Retina (tissue), 1 donor: ENCODE measurements around the gene LLPH.
A peak's percentile ranks its signal among the peaks of the same experiment; 100 is the strongest.

Experiments
- DNase-seq: peaks from one replicate; pipeline ENCODE4 v3.0.0-alpha.2; 2016

Gene LLPH

DNA sequence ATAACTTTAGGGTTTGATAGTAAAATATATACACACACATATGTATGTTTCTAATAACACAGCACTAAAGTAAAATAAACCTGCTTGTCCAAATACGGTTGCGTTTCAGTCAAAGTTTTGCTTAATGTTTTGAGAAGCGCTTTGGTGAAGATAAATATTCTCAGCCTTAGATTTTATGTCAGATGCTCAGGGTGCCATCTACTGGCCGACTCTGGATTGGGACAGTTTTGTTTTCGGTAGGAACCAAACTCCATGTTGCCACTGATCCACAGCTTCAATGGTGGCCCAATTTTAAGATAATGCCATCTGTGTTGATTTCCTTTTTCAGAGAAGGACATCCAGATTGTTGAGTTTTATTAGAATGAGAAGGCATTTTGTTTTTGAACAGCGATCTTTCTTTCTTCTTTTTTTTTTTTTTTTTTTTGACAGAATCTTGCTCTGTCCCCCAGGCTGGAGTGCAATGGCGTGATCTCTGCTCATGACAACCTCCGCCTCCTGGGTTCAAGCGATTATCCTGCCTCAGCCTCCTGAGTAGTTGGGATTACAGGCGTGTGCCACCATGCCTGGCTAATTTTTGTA is 43.1 kb downstream of the LLPH start:
- peak; percentile 70 for DNase-seq

DNA sequence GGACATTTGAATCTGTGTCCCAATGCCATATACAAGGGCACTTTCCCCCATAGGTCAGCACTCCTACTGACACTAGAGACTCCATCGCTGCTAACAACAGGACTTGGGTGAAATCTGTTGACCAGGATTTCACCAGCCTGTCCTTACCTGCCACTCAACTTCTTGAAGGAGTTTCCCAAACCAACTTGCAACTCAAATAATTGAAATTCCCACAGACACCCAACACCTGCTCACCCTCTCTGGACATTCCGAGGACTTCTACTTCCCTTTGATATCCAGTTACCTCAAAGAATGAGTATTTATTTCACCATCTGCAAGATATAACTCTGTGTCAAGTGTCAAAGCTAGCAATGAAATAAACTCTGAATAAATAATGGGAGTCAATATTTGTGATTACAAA is 44.6 kb downstream of the LLPH start:
- DNase-seq, result no peak

DNA sequence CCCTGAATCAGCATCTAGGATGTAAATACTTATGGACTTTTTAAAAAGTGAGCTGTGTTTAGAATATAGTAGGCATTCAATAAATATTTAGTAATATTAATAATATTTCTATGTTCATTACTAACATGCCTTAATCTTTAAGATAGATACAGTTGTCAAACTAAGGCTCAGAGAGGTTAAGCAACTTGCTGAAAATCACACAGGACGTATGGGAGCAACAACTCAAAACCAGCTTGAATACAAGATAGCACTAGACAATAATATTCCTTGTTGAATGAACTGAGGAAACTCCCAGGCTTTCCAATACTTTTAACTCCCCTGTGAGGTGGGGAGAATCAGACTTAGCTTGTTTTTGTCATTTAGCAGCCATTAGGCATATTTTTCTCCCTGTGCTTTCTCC is 45.3 kb downstream of the LLPH start:
- no peak for DNase-seq

DNA sequence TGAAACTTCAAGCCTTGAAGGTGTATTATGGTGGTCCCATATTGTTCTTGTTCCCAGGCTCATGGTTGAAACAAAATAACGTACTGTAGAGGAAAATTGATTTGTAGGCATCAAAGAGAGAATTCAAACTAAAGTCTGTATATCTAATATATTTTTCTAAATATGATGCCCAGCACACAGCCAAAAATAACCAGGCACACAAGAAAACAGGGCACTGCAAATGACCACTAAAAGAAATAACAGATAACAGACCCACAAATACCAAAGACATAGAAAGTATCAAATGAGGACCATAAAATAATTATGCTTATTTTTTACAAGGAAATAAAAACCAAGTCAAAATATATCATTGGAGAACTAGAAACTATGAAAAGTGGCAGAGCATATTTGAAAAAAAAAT is 46.8 kb downstream of the LLPH start:
- no peak for DNase-seq

DNA sequence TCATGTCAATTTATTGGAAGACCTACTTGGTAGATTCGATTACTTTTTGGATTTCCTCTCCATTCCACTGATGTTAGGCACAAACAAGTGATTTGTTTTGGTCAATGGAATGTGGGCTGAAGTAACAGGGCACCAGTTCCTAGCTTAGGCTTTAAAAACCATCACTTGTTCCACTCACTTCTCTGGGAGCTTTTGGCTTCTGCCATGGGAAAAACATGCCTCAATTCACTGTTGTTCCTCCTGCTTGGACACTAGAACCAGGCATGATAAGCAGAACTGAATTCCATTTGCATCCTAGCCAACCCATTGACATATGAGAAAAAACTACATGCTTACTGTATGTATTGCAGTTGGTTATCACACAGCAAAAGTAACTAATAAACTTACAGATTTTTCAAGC is 47.8 kb downstream of the LLPH start:
- DNase-seq, result no peak

DNA sequence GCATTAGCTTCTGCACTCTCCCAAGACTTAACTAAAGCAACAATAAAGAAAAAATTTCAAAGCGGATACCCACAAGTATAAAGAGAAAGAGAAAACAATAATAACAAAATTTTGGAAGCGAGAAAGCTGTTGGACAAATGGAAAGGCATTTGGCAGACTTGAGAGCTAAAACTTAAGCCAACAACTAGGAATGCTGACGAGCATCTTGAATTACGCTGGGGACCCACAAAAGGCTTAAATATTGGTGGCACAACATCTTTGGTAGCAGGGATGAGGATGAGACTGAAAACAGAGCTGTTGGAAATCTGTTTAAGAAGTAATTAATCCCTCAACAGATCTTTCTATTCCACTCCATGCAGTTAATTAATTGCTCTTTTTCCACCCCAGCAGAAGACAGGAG is 49.8 kb downstream of the LLPH start:
- no peak for DNase-seq

DNA sequence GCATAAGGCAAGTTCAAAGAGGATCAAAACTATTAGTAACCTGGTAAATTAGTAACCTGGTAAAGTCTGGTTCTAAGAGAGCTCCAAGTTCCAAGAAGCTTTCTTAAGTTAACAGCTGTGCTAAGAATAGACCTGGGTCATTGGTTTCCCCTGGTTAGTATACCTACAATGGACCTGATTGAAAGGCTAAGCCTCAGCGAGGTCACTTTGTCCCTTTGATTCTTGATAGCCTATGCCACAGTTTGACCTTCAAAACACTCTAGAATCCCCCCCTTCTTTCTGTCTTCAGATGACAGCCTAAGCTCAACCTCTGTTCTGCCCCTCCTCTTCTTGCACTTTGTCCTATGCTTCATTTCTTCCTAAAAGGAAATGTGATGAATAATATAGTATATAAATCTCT is 53.0 kb downstream of the LLPH start:
- no peak for DNase-seq

DNA sequence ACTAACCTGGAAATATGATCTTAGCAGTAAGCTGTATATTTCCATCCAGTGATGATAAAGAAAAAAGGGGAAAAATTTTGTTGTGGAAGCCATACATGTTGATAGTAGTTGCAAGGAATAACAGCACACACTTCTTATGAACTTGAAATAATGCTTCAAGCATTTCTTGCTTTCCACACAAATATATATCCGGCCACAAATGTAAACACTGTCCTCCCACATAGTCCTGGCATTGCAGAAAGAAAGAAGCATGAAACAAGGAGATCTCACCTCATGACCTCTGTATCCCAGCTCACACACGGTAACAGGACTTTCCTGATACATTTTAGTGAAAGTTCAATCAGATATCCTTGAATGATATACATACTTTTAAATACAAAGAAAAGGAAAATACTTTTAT is 56.0 kb downstream of the LLPH start:
- DNase-seq, result no peak

DNA sequence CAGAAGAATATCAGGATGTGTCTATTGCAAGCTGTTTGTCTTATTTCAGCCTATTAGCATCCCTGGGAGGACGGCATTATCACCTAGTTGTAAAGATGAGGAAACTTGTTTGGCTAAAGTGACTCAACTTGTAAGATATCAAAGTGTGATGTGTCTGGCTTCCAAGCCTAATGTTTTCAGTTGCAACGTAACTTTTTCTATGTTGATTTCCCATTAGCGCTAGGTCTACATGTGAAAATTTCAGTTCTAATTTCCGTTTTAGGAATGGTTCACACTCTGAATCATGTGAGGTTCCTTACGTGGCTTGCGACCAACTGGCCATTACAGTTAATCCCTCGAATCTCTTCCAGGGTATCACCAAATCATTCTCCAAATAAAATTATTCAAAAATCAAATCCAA is 58.0 kb downstream of the LLPH start:
- DNase-seq, result no peak

DNA sequence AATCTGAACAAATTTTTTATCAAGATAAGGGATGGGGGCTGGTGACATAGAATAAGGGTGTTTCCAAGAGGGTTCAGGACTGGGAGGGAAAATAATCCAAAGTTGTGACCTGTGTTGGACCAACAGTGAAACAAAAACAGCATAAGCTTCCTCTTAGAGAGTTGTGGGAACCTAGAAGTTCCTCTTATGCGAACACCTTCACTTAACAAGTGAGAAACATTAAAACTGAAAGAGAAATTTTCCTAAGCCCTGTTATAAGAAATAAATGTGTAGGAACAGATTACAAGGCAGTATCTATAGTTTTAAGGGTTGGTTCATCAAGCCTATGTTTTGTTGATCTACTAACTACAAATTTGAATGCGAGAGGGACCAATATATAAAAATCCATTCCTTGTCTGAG is 58.4 kb downstream of the LLPH start:
- no peak for DNase-seq

DNA sequence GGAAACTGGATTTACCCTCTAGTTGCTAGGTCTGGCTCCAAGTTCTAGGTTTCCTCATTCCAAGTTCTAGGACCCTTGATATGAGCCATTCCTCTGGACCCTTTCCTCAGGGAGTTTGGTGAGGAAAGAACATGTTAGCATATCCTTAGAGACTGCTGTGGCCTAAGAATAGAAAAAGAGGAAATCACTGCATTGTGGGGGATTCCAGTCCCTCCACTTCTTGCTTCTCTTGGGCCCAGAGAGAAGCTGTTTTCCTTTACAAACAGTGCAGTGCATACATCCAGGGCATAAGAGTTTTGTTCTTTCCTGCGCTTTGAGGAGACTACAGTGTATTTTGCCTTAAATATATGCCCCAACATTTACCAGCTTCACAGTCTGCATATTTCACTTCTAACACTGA is 59.0 kb downstream of the LLPH start:
- no peak for DNase-seq

DNA sequence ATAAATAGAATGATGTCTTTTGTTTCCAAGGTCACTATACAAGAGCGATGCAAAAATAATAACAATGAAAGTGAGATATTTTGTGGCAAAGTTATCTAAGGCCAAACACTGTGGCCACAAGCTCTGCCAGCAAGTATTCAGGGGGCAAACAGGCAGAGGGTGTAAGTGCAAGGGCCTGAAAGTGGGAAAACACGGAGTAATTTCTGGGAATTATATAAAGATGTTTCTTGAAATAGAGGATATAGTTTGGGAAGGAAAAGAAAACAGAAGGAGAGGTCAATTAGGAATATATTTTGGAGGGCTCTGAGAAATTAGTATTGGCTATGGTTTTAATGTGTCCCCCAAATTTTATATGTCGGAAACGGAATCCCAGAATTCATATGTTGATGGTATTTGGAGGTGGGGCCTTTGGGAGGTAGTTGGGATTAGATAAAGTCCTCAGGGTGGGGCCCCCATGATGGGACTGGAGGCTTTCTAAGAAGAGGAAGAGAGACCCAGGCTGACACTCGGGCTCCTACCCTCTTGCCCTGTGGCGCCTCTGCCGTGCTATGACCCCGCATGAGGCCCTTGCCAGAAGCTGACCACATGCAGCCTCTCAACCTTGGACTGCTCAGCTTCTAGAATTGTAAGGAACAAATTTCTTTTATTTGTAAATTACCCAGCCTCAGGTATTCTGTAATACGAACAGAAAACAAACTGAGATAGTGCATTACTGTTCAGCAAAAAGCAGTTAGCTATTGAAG is 60.0 kb downstream of the LLPH start:
- DNase-seq, result no peak

DNA sequence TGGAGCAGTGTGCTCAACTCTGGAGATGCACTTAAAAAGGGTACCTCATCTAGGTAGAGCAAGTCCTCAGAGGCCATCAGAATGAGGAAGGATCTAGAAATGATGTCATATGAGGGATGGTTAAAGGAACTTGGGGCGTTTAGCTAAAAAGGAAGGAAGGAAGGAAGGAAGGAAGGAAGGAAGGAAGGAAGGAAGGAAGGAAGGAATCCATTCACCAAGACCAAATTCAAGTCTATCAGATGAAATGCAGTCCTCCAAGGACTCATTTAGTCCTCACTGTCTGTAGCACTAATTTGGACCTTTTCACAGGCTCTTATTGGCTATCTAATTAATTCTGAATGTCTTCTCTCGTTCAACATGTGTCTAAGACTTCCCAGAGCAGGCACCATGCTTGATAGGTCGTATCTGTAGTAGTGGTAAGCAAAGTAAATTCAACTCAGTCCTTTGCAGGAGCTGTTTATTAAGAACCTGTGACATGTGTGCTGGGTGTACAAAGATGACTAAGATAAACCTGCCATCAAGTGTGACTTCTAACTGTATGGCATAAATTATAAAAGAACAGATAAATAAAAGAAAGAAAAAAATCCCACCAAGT is 63.5 kb downstream of the LLPH start:
- no peak for DNase-seq
